ENCODE data around the gene C1orf174. TPM values are rescaled to one million over a fixed set of nuclear protein-coding genes. Genes with fewer than 3 reads are reported as not detected.
A peak's percentile ranks its signal among the peaks of the same experiment; 100 is the strongest.

C1orf174 gene
- total RNA-seq, 2 donors from 2014 or later: 14.8 to 15.6 TPM

DNA sequence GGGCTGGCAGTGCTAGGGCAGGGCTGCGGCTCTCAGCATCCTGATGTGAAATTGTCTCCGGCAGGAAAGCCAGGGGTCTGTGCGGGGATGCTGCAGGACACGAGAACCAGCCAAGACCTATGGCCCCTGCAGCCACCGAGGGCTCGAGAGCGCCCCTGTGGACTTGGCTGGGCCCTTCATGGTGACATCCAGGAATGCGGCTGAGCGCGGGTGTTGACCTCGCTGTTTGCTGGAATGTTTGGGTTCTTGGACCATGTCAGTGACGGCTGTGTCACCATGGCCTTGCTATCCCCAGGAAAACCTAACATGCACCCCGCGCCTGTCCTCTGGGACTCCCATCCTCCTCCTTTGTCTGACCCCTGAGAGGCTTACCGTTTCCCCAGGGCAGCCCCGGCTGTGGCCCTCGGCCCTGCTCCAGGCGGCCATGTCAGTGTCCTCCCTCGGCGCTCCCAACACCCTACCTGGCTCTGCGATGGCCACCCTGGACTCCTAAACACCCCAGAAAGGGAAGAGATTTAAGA lies 14.3 kb upstream of the C1orf174 start:
- Histone ChIP-seq H3K36me3 (replicated peaks in 1 of 2; ENCODE audit: insufficient read depth in 1 of 2, low read depth in 2 of 2) (no peaks in the 10 kb centered on the region), H3K4me3 (no peak overlapping the region), H3K4me1 (peaks cover 10% of the 10 kb centered on the region), H3K9me3 (no peaks in the 10 kb centered on the region), H3K27ac (no peak overlapping the region), H3K27me3 (peaks cover 0 to 3% of the 10 kb centered on the region in 2 donors)
- intact Hi-C loops (cut with DNase I): loop anchor here (5.0 kb wide), 1 partner anchor 1833 kb away; no protein-coding TSS in a partner anchor
- no peak for TF ChIP-seq CTCF (IDR thresholded peaks at IDR 0.05)
- no peak for TF ChIP-seq POLR2A (IDR thresholded peaks at IDR 0.05)
- 88 to 93% methylated on average over 13 to 20 of the region's 21 CpGs for WGBS, 2 donors
- ATAC-seq (no peak), DNase-seq (no peak)

- no peaks in the 10 kb centered on the region for H3K9me3 ChIP-seq
- no peaks in the 10 kb centered on the region for H3K36me3 ChIP-seq (replicated peaks in 1 of 2; ENCODE audit: insufficient read depth in 1 of 2, low read depth in 2 of 2)
- no peak overlapping the region for H3K4me3 ChIP-seq
- H3K4me1 ChIP-seq: peaks cover 10% of the 10 kb centered on the region
- intact Hi-C loops (cut with DNase I): loop anchor here (5.0 kb wide), 1 partner anchor 1834 kb away; no protein-coding TSS in a partner anchor
- H3K27me3 ChIP-seq: peaks cover 0 to 3% of the 10 kb centered on the region in 2 donors
- WGBS, 2 donors: 86 to 92% methylated on average over 13 to 23 of the region's 23 CpGs
- TF ChIP-seq CTCF (IDR thresholded peaks at IDR 0.05): no peak
- no peak for TF ChIP-seq POLR2A (IDR thresholded peaks at IDR 0.05)
- H3K27ac ChIP-seq: no peak overlapping the region
- DNase-seq (no peak), ATAC-seq (no peak)
Observed at GRCh38 chr1:3912809-3913685, 13.0 kb upstream of the C1orf174 start.

DNA sequence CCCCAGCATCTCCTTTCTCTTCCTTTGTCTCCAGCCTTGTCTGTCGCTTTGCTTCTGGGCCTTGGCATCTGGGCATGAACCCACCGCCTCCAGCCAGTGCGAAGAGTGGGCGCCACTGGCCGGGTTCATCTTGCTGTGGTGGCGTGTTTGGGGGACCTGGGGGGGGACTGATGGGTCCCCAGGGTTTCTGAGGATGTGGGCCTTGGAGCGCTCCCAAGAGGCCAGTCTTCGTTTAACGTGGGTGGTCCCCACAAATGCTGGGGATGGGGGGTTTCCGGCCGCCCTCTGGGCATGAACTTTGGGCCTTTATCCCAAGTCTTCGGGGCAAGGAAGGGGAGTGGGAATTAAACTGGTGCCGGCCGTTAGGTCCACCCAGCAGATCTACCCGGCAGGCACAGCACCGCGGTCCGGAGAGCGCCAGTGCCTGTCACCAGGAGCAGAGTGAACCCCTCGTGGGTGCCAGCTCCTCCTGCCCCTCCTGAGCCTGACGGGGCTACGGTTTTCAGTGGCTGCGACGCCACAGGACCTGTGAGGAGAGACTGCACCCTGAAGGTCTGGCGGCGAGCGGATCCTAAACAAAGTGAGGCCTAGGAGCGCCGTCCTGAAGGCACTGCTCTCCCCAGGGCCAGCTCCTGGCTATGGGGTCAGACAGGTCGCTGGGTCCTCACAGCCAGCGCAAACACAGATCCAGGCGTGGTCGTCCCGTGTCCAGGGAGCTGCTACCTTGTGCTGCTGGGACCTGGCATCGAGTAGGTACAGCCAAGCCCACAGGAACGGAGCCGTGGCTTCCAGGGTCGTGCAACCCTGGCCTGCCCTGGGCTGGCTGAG lies 12.1 kb upstream of the C1orf174 start:
- Histone ChIP-seq H3K27ac (no peak overlapping the region), H3K9me3 (no peaks in the 10 kb centered on the region), H3K4me1 (peaks cover 10% of the 10 kb centered on the region), H3K27me3 (peaks cover 0 to 3% of the 10 kb centered on the region in 2 donors), H3K36me3 (replicated peaks in 1 of 2; ENCODE audit: insufficient read depth in 1 of 2, low read depth in 2 of 2) (no peaks in the 10 kb centered on the region), H3K4me3 (no peak overlapping the region)
- intact Hi-C loops (cut with DNase I): loop anchor here (5.0 kb wide), 1 partner anchor 1835 kb away; no protein-coding TSS in a partner anchor
- TF ChIP-seq POLR2A (IDR thresholded peaks at IDR 0.05): no peak
- no peak for TF ChIP-seq CTCF (IDR thresholded peaks at IDR 0.05)
- 86 to 96% methylated on average over 8 to 38 of the region's 38 CpGs for WGBS, 2 donors
- no peak for ATAC-seq
- no peak for DNase-seq

DNA sequence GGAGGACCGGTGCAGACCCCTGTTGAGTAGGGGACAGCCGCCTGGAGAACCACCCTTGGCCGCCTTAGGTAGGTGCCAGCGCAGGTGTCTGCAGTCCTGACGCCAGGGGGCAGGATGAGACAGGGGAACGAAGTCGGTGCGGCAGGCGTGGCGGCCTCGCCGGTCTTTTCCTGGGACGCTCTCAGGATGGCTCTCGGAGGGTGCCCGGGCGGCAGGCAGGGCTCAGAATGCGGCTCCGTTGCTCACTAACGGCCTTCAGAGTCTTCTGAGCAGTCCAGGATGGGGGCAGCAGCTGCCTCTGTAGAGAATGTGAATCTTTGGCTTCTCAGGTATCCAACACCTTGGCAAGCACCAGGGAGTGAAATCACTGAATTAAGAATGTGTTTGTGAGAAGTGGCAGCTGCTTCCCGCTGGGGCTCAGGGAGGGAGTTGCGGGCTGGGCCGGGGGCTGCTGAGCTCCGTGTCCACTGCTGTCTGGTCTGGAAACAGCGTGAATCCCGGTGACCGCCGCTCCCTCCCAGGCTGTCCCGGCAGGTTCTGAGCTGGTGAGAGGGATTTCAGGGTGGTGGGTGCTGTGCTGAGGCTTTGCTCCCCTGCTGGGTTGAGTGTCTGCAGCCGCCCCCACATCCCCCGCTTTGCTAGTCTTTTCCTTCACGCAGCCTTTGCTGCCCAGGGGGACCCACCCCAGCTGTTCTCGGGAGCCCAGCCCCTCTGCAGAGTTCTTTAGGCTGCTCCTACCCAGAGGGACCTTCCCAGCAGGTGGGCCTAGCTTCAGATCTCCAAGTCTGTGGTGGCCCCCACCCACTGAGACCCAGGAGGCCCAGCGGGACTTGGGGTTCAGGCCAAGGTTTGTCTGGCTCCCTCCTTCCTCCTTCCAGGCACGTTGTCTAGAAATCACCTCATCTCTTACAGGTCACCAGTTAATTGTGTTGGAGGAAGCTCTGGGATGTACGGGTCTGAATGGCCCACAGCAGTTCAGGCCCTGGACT lies 11.1 kb upstream of the C1orf174 start:
- 14 to 20% methylated on average over 10 to 35 of the region's 35 CpGs for WGBS, 2 donors
- H3K36me3 ChIP-seq (replicated peaks in 1 of 2; ENCODE audit: insufficient read depth in 1 of 2, low read depth in 2 of 2): no peaks in the 10 kb centered on the region
- TF ChIP-seq CTCF (IDR thresholded peaks at IDR 0.05) (peak; percentile 67 to 85 (median 74)), POLR2A (IDR thresholded peaks at IDR 0.05) (no peak)
- no peak overlapping the region for H3K4me3 ChIP-seq
- intact Hi-C loops (cut with DNase I): loop anchor here (5.0 kb wide), 1 partner anchor 1836 kb away; no protein-coding TSS in a partner anchor
- H3K9me3 ChIP-seq: no peaks in the 10 kb centered on the region
- no peaks in the 10 kb centered on the region for H3K27me3 ChIP-seq
- peaks cover 10% of the 10 kb centered on the region for H3K4me1 ChIP-seq
- no peak overlapping the region for H3K27ac ChIP-seq
- ATAC-seq (peak; percentile 91), DNase-seq (peak; percentile 79 to 84 (median 82))

Measured in body of pancreas (tissue), 4 donors.